Liver (tissue), 9 donors: ENCODE results near the gene COG7. TPM values are rescaled to one million over a fixed set of nuclear protein-coding genes. Genes with fewer than 3 reads are reported as not detected.

Experiments used
- DNase-seq: peaks from one replicate; pipeline ENCODE4 v3.0.0-alpha.2; 2017; ENCODE audit warnings: low spot score
- H3K27ac ChIP-seq, 2 donors: one replicate each; pipeline ENCODE4 v1.7.0; 2013; ENCODE audit warnings: inconsistent platforms in 2 of 2, low read length in 2 of 2, control low read depth in 1 of 2, low read depth in 1 of 2, mild to moderate bottlenecking in 1 of 2
- H3K27me3 ChIP-seq, 4 donors: one replicate each; pipeline versions ENCODE4 v1.6.1 to v1.7.0; 2013; ENCODE audit warnings: low read length in 3 of 4, inconsistent platforms in 1 of 4, mild to moderate bottlenecking in 1 of 4, moderate library complexity in 1 of 4; ENCODE audit not compliant: control insufficient read depth in 4 of 4, insufficient read depth in 4 of 4
- H3K36me3 ChIP-seq, 4 donors: one replicate each; pipeline versions ENCODE4 v1.6.1 to v1.7.0; 2013; ENCODE audit warnings: low read length in 3 of 4, mild to moderate bottlenecking in 3 of 4, low read depth in 1 of 4, moderate library complexity in 1 of 4; ENCODE audit not compliant: control insufficient read depth in 4 of 4, insufficient read depth in 3 of 4
- H3K4me1 ChIP-seq, 4 donors: one replicate each; pipeline versions ENCODE4 v1.6.1 to v1.7.0; 2013; ENCODE audit warnings: low read length in 3 of 4, mild to moderate bottlenecking in 3 of 4, moderate library complexity in 1 of 4; ENCODE audit not compliant: control insufficient read depth in 4 of 4, insufficient read depth in 4 of 4
- H3K4me3 ChIP-seq, 3 donors: one replicate each; pipeline versions ENCODE4 v1.6.1 to v1.7.0; 2013; ENCODE audit warnings: low read length in 3 of 3, control low read depth in 1 of 3, low read depth in 1 of 3, mild to moderate bottlenecking in 1 of 3
- H3K9ac ChIP-seq, 2 donors: one replicate each; pipeline ENCODE4 v1.7.0; 2013; ENCODE audit warnings: low read length in 2 of 2, mild to moderate bottlenecking in 2 of 2, moderate library complexity in 2 of 2, control low read depth in 1 of 2, low read depth in 1 of 2
- H3K9me3 ChIP-seq, 4 donors: one replicate each; pipeline versions ENCODE4 v1.6.1 to v1.7.0; 2013; ENCODE audit warnings: low read length in 3 of 4; ENCODE audit not compliant: control insufficient read depth in 4 of 4
- EGR1 ChIP-seq, 2 donors: IDR thresholded peaks; 2 replicates each; pipeline ENCODE4 v1.6.1; 2016 to 2018; ENCODE audit warnings: antibody characterized with exemption in 2 of 2, low read depth in 2 of 2
- FOXA1 ChIP-seq: IDR thresholded peaks from 2 replicates; pipeline ENCODE4 v1.6.1; 2016; ENCODE audit warnings: antibody characterized with exemption
- FOXA2 ChIP-seq: IDR thresholded peaks from 2 replicates; pipeline ENCODE4 v1.6.1; 2016; ENCODE audit warnings: antibody characterized with exemption
- GABPA ChIP-seq, 2 donors: IDR thresholded peaks in 1 of 2; conservative IDR thresholded peaks in 1 of 2; 2 replicates each; pipeline ENCODE4 v1.6.1; 2016; ENCODE audit warnings: antibody characterized with exemption in 2 of 2, mild to moderate bottlenecking in 1 of 2, moderate library complexity in 1 of 2
- HNF4A ChIP-seq, 2 donors: conservative IDR thresholded peaks; 2 replicates each; pipeline ENCODE4 v1.6.1; 2016; ENCODE audit warnings: antibody characterized with exemption in 2 of 2, mild to moderate bottlenecking in 2 of 2
- HNF4G ChIP-seq: IDR thresholded peaks from 2 replicates; pipeline ENCODE4 v1.6.1; 2016; ENCODE audit warnings: antibody characterized with exemption
- JUND ChIP-seq, 2 donors: IDR thresholded peaks; 2 replicates each; pipeline ENCODE4 v1.6.1; 2016; ENCODE audit warnings: antibody characterized with exemption in 2 of 2
- NR2F2 ChIP-seq: IDR thresholded peaks from 2 replicates; pipeline ENCODE4 v1.6.1; 2016; ENCODE audit warnings: antibody characterized with exemption
- RAD21 ChIP-seq, 2 donors: IDR thresholded peaks; 2 replicates each; pipeline ENCODE4 v1.6.1; 2016; ENCODE audit warnings: antibody characterized with exemption in 2 of 2, mild to moderate bottlenecking in 2 of 2
- RXRA ChIP-seq, 2 donors: IDR thresholded peaks; 2 replicates each; pipeline ENCODE4 v1.6.1; 2017 to 2018; ENCODE audit warnings: antibody characterized with exemption in 2 of 2, mild to moderate bottlenecking in 1 of 2
- SP1 ChIP-seq: IDR thresholded peaks from 2 replicates; pipeline ENCODE4 v1.6.1; 2018; ENCODE audit warnings: antibody characterized with exemption, mild to moderate bottlenecking
- TAF1 ChIP-seq: conservative IDR thresholded peaks from 2 replicates; pipeline ENCODE4 v1.6.1; 2016; ENCODE audit warnings: antibody characterized with exemption, mild to moderate bottlenecking
- YY1 ChIP-seq: IDR thresholded peaks from 2 replicates; pipeline ENCODE4 v1.6.1; 2016; ENCODE audit warnings: antibody characterized with exemption, mild to moderate bottlenecking
- WGBS: extraction: QIAGEN DNeasy Blood & Tissue Kit; methylation state at CpG from one replicate; pipeline ENCODE4 v1.1.7; 2013; 5-methylcytosine and 5-hydroxymethylcytosine counted together
- polyA plus RNA-seq, 2 donors: library from polyadenylated mRNA; stranded (reverse) in 1 of 2; unstranded in 1 of 2; fragments of 200-250 nt in 1 of 2; fragments of >200 nt in 1 of 2; fragmentation: Nextera tagmentation in 1 of 2; extraction: Ambion mirVana in 1 of 2; gene quantifications; one replicate each; pipeline versions ENCODE4 v1.2.1 to v1.2.3, GENCODE V29; 2013 to 2015
- total RNA-seq, 2 donors: library from RNA; depleted of rRNA; stranded (reverse); fragments of >200 nt; gene quantifications; one replicate each; pipeline ENCODE4 v1.2.3, GENCODE V29; 2014
- TF ChIP-seq, protein P1 (sequence below): fragments of 150-350 bp; IDR thresholded peaks from 2 replicates; pipeline ENCODE4 v1.5.1; 2017; ENCODE audit warnings: improper control_type of control experiment, low read depth, low read length; ENCODE audit not compliant: missing input control
- TF ChIP-seq, protein P2 (sequence below): IDR thresholded peaks from 2 replicates; pipeline ENCODE4 v1.6.1; 2016; ENCODE audit warnings: antibody characterized with exemption
- TF ChIP-seq, protein P3 (sequence below): IDR thresholded peaks from 2 replicates; pipeline ENCODE4 v1.6.1; 2016; ENCODE audit warnings: antibody characterized with exemption, mild to moderate bottlenecking
- TF ChIP-seq, protein P4 (sequence below): IDR thresholded peaks from 2 replicates; pipeline ENCODE4 v1.6.1; 2016; ENCODE audit warnings: antibody characterized with exemption
- TF ChIP-seq, protein P5 (sequence below): IDR thresholded peaks from 2 replicates; pipeline ENCODE4 v1.6.1; 2016; ENCODE audit warnings: antibody characterized with exemption
- donor health status: healthy.
- donor health status: healthy.
- donor health status: healthy.
- donor health status: healthy.
- donor health status: healthy.

COG7 gene
- total and polyA plus RNA-seq, 4 donors = 5.1 to 11.4 (median 6.6) TPM

DNA sequence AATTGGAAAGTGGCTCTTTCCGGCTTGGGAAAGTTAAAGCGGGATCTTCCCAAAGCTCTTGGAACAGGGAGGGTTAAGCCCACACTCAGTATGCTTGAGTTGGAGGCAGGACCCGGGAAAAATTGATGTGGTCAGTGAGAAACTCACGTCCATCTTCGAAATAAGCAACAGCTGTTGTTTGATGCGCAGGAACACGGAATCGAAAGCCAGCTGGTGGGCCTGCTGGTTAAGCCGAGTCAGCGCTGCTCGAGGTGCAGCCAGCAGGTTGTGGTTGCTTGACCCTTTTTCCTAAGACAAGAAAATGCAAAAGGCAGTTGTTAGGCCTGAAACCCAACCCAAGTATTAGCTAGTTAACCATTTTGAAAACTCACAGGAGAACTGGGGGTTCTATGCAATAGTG is 49.4 kb downstream of the COG7 start:
- Histone ChIP-seq H3K27me3 (no peaks in the 10 kb centered on the region), H3K4me3 (no peak overlapping the region), H3K36me3 (peaks cover 14 to 71% (median 35%) of the 10 kb centered on the region in 4 donors), H3K27ac (no peak overlapping the region), H3K4me1 (no peaks in the 10 kb centered on the region), H3K9me3 (no peaks in the 10 kb centered on the region), H3K9ac (no peak overlapping the region)
- WGBS = 94% methylated on average over 11 of the region's 11 CpGs
- DNase-seq = no peak
- TF ChIP-seq YY1 (no peak), FOXA2 (no peak), FOXA1 (no peak), RXRA (IDR thresholded peaks at IDR 0.05) (no peak), RAD21 (IDR thresholded peaks at IDR 0.05) (no peak), JUND (IDR thresholded peaks at IDR 0.05) (no peak), EGR1 (IDR thresholded peaks at IDR 0.05; ENCODE audit: low read depth in 2 of 2) (no peak), HNF4A (conservative IDR thresholded peaks at IDR 0.05) (no peak), SP1 (no peak), TAF1 (no peak), HNF4G (no peak), GABPA (IDR thresholded peaks at IDR 0.05 in 1 of 2, conservative IDR thresholded peaks at IDR 0.05 in 1 of 2) (no peak)
- TF ChIP-seq, protein P1, sequence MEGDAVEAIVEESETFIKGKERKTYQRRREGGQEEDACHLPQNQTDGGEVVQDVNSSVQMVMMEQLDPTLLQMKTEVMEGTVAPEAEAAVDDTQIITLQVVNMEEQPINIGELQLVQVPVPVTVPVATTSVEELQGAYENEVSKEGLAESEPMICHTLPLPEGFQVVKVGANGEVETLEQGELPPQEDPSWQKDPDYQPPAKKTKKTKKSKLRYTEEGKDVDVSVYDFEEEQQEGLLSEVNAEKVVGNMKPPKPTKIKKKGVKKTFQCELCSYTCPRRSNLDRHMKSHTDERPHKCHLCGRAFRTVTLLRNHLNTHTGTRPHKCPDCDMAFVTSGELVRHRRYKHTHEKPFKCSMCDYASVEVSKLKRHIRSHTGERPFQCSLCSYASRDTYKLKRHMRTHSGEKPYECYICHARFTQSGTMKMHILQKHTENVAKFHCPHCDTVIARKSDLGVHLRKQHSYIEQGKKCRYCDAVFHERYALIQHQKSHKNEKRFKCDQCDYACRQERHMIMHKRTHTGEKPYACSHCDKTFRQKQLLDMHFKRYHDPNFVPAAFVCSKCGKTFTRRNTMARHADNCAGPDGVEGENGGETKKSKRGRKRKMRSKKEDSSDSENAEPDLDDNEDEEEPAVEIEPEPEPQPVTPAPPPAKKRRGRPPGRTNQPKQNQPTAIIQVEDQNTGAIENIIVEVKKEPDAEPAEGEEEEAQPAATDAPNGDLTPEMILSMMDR = no peak
- TF ChIP-seq, protein P2, sequence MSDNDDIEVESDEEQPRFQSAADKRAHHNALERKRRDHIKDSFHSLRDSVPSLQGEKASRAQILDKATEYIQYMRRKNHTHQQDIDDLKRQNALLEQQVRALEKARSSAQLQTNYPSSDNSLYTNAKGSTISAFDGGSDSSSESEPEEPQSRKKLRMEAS = no peak
- TF ChIP-seq, protein P3, sequence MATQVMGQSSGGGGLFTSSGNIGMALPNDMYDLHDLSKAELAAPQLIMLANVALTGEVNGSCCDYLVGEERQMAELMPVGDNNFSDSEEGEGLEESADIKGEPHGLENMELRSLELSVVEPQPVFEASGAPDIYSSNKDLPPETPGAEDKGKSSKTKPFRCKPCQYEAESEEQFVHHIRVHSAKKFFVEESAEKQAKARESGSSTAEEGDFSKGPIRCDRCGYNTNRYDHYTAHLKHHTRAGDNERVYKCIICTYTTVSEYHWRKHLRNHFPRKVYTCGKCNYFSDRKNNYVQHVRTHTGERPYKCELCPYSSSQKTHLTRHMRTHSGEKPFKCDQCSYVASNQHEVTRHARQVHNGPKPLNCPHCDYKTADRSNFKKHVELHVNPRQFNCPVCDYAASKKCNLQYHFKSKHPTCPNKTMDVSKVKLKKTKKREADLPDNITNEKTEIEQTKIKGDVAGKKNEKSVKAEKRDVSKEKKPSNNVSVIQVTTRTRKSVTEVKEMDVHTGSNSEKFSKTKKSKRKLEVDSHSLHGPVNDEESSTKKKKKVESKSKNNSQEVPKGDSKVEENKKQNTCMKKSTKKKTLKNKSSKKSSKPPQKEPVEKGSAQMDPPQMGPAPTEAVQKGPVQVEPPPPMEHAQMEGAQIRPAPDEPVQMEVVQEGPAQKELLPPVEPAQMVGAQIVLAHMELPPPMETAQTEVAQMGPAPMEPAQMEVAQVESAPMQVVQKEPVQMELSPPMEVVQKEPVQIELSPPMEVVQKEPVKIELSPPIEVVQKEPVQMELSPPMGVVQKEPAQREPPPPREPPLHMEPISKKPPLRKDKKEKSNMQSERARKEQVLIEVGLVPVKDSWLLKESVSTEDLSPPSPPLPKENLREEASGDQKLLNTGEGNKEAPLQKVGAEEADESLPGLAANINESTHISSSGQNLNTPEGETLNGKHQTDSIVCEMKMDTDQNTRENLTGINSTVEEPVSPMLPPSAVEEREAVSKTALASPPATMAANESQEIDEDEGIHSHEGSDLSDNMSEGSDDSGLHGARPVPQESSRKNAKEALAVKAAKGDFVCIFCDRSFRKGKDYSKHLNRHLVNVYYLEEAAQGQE = no peak
- TF ChIP-seq, protein P4, sequence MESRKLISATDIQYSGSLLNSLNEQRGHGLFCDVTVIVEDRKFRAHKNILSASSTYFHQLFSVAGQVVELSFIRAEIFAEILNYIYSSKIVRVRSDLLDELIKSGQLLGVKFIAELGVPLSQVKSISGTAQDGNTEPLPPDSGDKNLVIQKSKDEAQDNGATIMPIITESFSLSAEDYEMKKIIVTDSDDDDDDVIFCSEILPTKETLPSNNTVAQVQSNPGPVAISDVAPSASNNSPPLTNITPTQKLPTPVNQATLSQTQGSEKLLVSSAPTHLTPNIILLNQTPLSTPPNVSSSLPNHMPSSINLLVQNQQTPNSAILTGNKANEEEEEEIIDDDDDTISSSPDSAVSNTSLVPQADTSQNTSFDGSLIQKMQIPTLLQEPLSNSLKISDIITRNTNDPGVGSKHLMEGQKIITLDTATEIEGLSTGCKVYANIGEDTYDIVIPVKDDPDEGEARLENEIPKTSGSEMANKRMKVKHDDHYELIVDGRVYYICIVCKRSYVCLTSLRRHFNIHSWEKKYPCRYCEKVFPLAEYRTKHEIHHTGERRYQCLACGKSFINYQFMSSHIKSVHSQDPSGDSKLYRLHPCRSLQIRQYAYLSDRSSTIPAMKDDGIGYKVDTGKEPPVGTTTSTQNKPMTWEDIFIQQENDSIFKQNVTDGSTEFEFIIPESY = no peak
- TF ChIP-seq, protein P5, sequence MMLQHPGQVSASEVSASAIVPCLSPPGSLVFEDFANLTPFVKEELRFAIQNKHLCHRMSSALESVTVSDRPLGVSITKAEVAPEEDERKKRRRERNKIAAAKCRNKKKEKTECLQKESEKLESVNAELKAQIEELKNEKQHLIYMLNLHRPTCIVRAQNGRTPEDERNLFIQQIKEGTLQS = no peak

DNA sequence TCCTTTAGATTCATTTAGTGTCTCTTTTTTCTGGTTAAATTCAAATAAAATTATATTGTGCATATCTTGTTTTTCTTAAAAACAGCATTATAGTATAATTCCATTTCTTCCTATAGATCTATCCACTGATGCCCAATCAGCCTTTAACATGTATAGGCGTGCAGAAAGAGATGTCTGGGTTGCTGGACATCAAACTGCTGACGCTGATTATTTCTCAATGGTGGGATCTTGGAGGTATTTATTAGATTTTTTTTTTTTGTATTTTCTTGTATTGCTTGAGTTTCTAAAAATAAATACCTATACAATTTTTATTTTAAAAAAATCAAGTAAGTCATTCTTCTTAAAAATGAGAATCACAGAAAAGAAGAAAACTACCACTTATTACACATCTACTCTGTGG is 50.9 kb downstream of the COG7 start:
- H3K4me3 ChIP-seq = no peak overlapping the region
- peaks cover 16 to 74% (median 40%) of the 10 kb centered on the region in 4 donors for H3K36me3 ChIP-seq
- no peak for DNase-seq
- no peaks in the 10 kb centered on the region for H3K9me3 ChIP-seq
- WGBS = over 99% methylated on average over 2 of the region's 2 CpGs
- H3K9ac ChIP-seq = no peak overlapping the region
- no peak overlapping the region for H3K27ac ChIP-seq
- no peaks in the 10 kb centered on the region for H3K4me1 ChIP-seq
- H3K27me3 ChIP-seq = no peaks in the 10 kb centered on the region
- TF ChIP-seq, protein P5 = no peak
- TF ChIP-seq, protein P4 = no peak
- TF ChIP-seq RXRA (IDR thresholded peaks at IDR 0.05) (no peak), FOXA1 (no peak), FOXA2 (no peak), NR2F2 (no peak), GABPA (IDR thresholded peaks at IDR 0.05 in 1 of 2, conservative IDR thresholded peaks at IDR 0.05 in 1 of 2) (no peak), RAD21 (IDR thresholded peaks at IDR 0.05) (no peak), HNF4G (no peak), SP1 (no peak), TAF1 (no peak)
- TF ChIP-seq, protein P3 = no peak
